Measurements from ENCODE around the gene FGFRL1.

Gene FGFRL1

DNA sequence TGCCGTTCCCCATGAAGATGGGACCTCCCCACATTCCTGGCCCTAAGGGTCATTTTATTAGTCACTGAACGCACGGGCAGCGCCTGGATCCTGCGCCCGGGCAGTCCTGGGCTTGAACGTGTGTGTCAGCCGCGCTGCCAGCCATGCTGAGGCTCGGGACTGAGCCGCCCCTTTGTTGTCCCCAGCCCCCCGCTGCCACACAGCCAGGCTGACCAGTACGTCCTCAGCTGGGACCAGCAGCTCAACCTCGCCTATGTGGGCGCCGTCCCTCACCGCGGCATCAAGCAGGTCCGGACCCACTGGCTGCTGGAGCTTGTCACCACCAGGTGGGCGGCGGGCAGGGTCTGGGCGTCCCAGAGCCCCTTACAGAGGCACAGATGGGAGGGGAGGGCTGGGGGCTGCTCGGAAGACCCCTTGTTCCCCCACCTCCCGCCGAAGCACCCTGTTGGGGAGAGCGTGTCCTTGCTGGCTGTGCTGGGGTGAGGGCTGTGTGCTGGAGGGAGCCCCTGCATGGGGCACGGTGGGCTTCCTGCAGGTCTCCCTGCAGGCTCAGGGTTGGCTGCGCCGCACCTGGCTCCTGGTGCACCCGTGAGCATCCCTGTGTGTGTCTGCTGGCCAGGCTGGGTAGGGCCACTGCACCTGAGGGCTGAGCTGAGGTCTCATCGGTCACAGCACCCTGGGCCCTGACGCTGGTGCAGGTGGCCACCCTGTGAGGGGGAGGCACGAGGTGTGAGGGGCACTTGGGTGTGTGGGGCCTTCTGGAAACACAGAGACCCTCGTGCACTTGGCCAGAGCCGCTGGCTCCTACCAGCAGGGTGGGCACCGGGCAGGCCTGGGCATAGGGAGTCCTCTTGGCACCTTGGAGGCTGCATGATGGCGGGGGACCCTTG lies 23.6 kb upstream of the FGFRL1 start:
- no peaks in the 10 kb centered on the region for H4K20me1 ChIP-seq (ENCODE audit: insufficient read depth)
- no peak overlapping the region for H3K4me2 ChIP-seq
- H3K79me2 ChIP-seq (ENCODE audit: insufficient read depth, low read depth), result no peaks in the 10 kb centered on the region
- H3K36me3 ChIP-seq (ENCODE audit: insufficient read depth), result no peaks in the 10 kb centered on the region
- TF ChIP-seq, protein P1, sequence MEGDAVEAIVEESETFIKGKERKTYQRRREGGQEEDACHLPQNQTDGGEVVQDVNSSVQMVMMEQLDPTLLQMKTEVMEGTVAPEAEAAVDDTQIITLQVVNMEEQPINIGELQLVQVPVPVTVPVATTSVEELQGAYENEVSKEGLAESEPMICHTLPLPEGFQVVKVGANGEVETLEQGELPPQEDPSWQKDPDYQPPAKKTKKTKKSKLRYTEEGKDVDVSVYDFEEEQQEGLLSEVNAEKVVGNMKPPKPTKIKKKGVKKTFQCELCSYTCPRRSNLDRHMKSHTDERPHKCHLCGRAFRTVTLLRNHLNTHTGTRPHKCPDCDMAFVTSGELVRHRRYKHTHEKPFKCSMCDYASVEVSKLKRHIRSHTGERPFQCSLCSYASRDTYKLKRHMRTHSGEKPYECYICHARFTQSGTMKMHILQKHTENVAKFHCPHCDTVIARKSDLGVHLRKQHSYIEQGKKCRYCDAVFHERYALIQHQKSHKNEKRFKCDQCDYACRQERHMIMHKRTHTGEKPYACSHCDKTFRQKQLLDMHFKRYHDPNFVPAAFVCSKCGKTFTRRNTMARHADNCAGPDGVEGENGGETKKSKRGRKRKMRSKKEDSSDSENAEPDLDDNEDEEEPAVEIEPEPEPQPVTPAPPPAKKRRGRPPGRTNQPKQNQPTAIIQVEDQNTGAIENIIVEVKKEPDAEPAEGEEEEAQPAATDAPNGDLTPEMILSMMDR (conservative IDR thresholded peaks at IDR 0.05; ENCODE audit: low read depth, low read length), result no peak
- no peak overlapping the region for H3K27ac ChIP-seq
- H3K4me3 ChIP-seq (IDR thresholded peaks at IDR 0.05; ENCODE audit: insufficient read depth, low read depth, low read length), result no peak overlapping the region
- no peak overlapping the region for H2AFZ ChIP-seq (ENCODE audit: low read depth)
- no peak overlapping the region for H3K9ac ChIP-seq
- peaks cover 4% of the 10 kb centered on the region; the same call in 1 of the 2 replicates for H3K27me3 ChIP-seq (ENCODE audit: insufficient read depth, low read depth)
- no peaks in the 10 kb centered on the region for H3K4me1 ChIP-seq (ENCODE audit: low read depth, poor library complexity, severe bottlenecking)

DNA sequence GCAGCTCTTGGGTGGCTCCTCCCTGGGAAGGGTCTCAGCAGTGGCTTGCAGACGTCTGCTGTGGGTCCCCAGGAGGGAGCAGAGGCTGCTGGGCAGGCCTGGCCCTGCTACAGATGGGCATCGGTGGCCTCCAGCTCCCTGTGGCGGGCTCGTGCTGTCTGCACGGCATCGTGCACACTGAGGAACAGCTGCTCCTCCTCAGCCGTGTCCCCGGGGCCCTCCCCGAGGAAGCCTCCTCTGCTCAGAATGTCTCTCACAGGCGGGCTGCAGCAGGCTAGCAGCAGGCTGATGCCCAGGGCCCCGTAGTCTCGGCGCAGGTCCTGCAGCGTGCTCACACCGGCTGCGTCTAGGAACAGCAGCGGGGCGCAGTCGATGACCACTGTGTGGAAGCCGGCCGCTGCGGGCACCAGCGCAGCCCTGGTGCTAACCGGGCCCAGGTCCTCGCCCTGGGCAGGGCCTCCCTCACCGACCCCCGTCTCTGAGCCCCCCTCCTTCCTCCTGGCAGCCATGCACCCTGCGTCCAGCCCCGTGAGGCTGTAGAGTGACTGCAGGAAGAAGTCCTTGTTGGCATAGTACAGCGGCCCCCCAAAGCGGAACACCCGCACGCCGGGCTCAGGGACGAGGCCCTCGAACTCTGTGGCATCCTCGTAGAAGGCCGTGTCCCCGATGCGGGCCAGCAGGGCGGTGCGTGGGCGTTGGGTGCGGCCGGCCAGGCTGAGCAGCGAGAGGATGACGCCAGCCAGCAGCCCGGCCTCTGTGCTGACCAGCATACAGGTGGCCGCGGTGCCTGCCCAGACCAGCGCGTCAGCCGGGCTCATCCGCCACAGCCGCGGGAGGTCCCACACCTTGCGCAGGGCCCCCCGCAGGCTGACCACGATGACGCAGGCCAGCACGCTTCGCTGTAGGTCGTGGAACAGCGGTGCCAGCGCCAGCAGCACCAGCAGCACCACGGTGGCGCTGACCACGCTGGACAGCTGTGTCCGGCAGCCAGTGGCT lies 22.4 kb upstream of the FGFRL1 start:
- Histone ChIP-seq H3K4me3 (IDR thresholded peaks at IDR 0.05; ENCODE audit: insufficient read depth, low read depth, low read length) (no peak overlapping the region), H2AFZ (ENCODE audit: low read depth) (no peak overlapping the region), H3K27ac (no peak overlapping the region), H3K9ac (no peak overlapping the region), H3K36me3 (ENCODE audit: insufficient read depth) (no peaks in the 10 kb centered on the region), H3K4me2 (no peak overlapping the region), H3K27me3 (ENCODE audit: insufficient read depth, low read depth) (peaks cover 3% of the 10 kb centered on the region; the same call in 1 of the 2 replicates), H4K20me1 (ENCODE audit: insufficient read depth) (no peaks in the 10 kb centered on the region), H3K4me1 (ENCODE audit: low read depth, poor library complexity, severe bottlenecking) (no peaks in the 10 kb centered on the region), H3K79me2 (ENCODE audit: insufficient read depth, low read depth) (no peaks in the 10 kb centered on the region)
- TF ChIP-seq, protein P1 (conservative IDR thresholded peaks at IDR 0.05; ENCODE audit: low read depth, low read length), result no peak

GRCh38 chr4:989722-990471 lies 21.5 kb upstream of the FGFRL1 start:
- H3K4me2 ChIP-seq, result no peak overlapping the region
- no peak overlapping the region for H3K4me3 ChIP-seq (IDR thresholded peaks at IDR 0.05; ENCODE audit: insufficient read depth, low read depth, low read length)
- no peaks in the 10 kb centered on the region for H3K27me3 ChIP-seq (ENCODE audit: insufficient read depth, low read depth)
- no peaks in the 10 kb centered on the region for H4K20me1 ChIP-seq (ENCODE audit: insufficient read depth)
- H3K79me2 ChIP-seq (ENCODE audit: insufficient read depth, low read depth), result no peaks in the 10 kb centered on the region
- no peak overlapping the region for H3K9ac ChIP-seq
- H3K27ac ChIP-seq, result no peak overlapping the region
- H2AFZ ChIP-seq (ENCODE audit: low read depth), result no peak overlapping the region
- TF ChIP-seq, protein P1 (conservative IDR thresholded peaks at IDR 0.05; ENCODE audit: low read depth, low read length), result no peak
- no peaks in the 10 kb centered on the region for H3K36me3 ChIP-seq (ENCODE audit: insufficient read depth)
- H3K4me1 ChIP-seq (ENCODE audit: low read depth, poor library complexity, severe bottlenecking), result no peaks in the 10 kb centered on the region

DNA sequence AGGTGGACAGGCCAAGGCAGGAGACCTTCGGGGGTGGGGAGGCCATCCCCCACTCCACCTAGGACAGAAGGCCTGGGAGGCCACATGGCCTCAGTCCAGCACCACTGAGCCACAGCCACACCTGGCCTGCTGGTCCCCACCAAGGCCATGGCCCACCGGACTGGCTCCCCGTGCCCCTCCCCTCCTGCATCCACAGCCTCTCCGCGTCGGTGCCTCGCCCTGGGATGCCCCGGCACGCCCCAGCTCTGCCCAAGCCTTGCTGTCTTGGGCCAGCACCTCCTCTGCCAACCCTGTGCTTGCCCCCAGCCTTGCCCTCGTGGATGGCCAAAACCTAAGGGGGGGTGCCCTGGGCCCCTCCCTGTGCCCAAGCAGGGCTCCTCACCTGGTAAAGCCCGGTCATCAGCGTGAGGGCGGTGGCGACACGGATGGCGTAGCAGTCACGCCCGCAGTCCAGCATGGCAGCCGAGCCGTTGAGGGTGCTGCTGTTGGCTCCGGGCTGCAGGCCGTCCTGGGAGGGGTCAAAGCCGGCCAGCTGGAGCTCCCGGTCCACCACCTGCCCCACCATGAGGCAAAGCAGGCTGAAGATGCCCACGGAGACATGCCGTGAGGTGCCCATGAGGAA lies 20.6 kb upstream of the FGFRL1 start:
- no peak overlapping the region for H3K9ac ChIP-seq
- H3K79me2 ChIP-seq (ENCODE audit: insufficient read depth, low read depth), result no peaks in the 10 kb centered on the region
- no peaks in the 10 kb centered on the region for H3K27me3 ChIP-seq (ENCODE audit: insufficient read depth, low read depth)
- H3K36me3 ChIP-seq (ENCODE audit: insufficient read depth), result no peaks in the 10 kb centered on the region
- no peak overlapping the region for H3K4me2 ChIP-seq
- H3K27ac ChIP-seq, result no peak overlapping the region
- no peaks in the 10 kb centered on the region for H3K4me1 ChIP-seq (ENCODE audit: low read depth, poor library complexity, severe bottlenecking)
- TF ChIP-seq, protein P1 (conservative IDR thresholded peaks at IDR 0.05; ENCODE audit: low read depth, low read length), result no peak
- H3K4me3 ChIP-seq (IDR thresholded peaks at IDR 0.05; ENCODE audit: insufficient read depth, low read depth, low read length), result no peak overlapping the region
- H4K20me1 ChIP-seq (ENCODE audit: insufficient read depth), result no peaks in the 10 kb centered on the region
- H2AFZ ChIP-seq (ENCODE audit: low read depth), result no peak overlapping the region
